Neural progenitor cell (in vitro differentiated cells): ENCODE measurements around the gene GRID1. TPM values are rescaled to one million over a fixed set of nuclear protein-coding genes. Genes with fewer than 3 reads are reported as not detected.

Source experiments
- DNase-seq: peaks from one replicate; pipeline ENCODE4 v3.0.0-alpha.2; 2016; ENCODE audit warnings: low spot score
- H2AFZ ChIP-seq: fragments of 200-600 bp; sonication (generic); replicated peaks from 2 replicates; pipeline ENCODE4 v1.6.1; 2016; ENCODE audit warnings: antibody characterized with exemption
- H3F3A ChIP-seq: fragments of 200-600 bp; sonication (generic); 2 replicates; pipeline ENCODE4 v1.6.1; 2016; ENCODE audit warnings: antibody characterized with exemption, low read depth
- H3K27ac ChIP-seq: fragments of 200-600 bp; sonication (generic); 2 replicates; pipeline ENCODE4 v1.5.1; 2016; ENCODE audit warnings: mild to moderate bottlenecking
- H3K27me3 ChIP-seq: fragments of 200-600 bp; sonication (generic); 2 replicates; pipeline ENCODE4 v1.6.1; 2016; ENCODE audit warnings: mild to moderate bottlenecking, moderate library complexity
- H3K36me3 ChIP-seq: fragments of 200-600 bp; sonication (generic); 2 replicates; pipeline ENCODE4 v1.5.1; 2016
- H3K4me1 ChIP-seq: fragments of 200-600 bp; sonication (generic); 2 replicates; pipeline ENCODE4 v1.6.1; 2016; ENCODE audit warnings: mixed run types
- H3K4me2 ChIP-seq: fragments of 200-600 bp; sonication (generic); 2 replicates; pipeline ENCODE4 v1.6.1; 2016
- H3K4me3 ChIP-seq: fragments of 200-600 bp; sonication (generic); 2 replicates; pipeline ENCODE4 v1.5.1; 2016
- H3K79me2 ChIP-seq: fragments of 200-600 bp; sonication (generic); 2 replicates; pipeline ENCODE4 v1.6.1; 2016; ENCODE audit warnings: low read depth
- H3K9ac ChIP-seq: fragments of 200-600 bp; sonication (generic); 2 replicates; pipeline ENCODE4 v1.6.1; 2016
- H3K9me3 ChIP-seq: fragments of 200-600 bp; sonication (generic); 2 replicates; pipeline ENCODE4 v1.5.1; 2016; ENCODE audit warnings: low read depth
- H4K20me1 ChIP-seq: fragments of 200-600 bp; sonication (generic); 2 replicates; pipeline ENCODE4 v1.6.1; 2016; ENCODE audit warnings: low read depth
- H3K27ac Mint-ChIP-seq: 3 replicates; pipeline ENCODE4 v1.8.0; 2021; ENCODE audit warnings: mixed read lengths
- H3K27me3 Mint-ChIP-seq: 2 replicates; pipeline ENCODE4 v1.8.0; 2022; ENCODE audit warnings: low read depth, mild to moderate bottlenecking, inconsistent platforms, moderate library complexity, mixed read lengths; ENCODE audit not compliant: insufficient read depth
- H3K36me3 Mint-ChIP-seq: 3 replicates; pipeline ENCODE4 v1.8.0; 2021; ENCODE audit warnings: mixed read lengths
- H3K4me1 Mint-ChIP-seq: 3 replicates; pipeline ENCODE4 v1.8.0; 2021; ENCODE audit warnings: mixed read lengths
- H3K4me3 Mint-ChIP-seq: 3 replicates; pipeline ENCODE4 v1.8.0; 2021; ENCODE audit warnings: mild to moderate bottlenecking, moderate library complexity, mixed read lengths
- H3K9me3 Mint-ChIP-seq: 3 replicates; pipeline ENCODE4 v1.8.0; 2020; ENCODE audit warnings: mixed read lengths
- EZH2 ChIP-seq: fragments of 200-600 bp; sonication (generic); IDR thresholded peaks from 2 replicates; pipeline ENCODE4 v1.6.1; 2017; ENCODE audit warnings: antibody characterized with exemption, mild to moderate bottlenecking, moderate library complexity
- EZH2phosphoT487 ChIP-seq: fragments of 200-600 bp; sonication (generic); IDR thresholded peaks from 2 replicates; pipeline ENCODE4 v1.6.1; 2017; ENCODE audit warnings: antibody characterized with exemption
- total RNA-seq: library from RNA; depleted of rRNA; stranded (reverse); fragments of >200 nt; gene quantifications from 2 replicates; pipeline ENCODE4 v1.2.3, GENCODE V29; 2015; ENCODE audit warnings: low replicate concordance
- TF ChIP-seq, protein P1 (sequence below): fragments of 200-600 bp; sonication (generic); IDR thresholded peaks from 2 replicates; pipeline ENCODE4 v1.5.1; 2017; ENCODE audit warnings: antibody characterized with exemption, mild to moderate bottlenecking

GRID1 gene
- total RNA-seq, 1 donor from 2014 or later: not detected

- H3K27ac Mint-ChIP-seq: no peak overlapping the region
- Histone ChIP-seq H2AFZ (no peak overlapping the region), H3K9me3 (no peaks in the 10 kb centered on the region), H3K27ac (no peak overlapping the region), H3K9ac (no peak overlapping the region), H3K4me3 (no peak overlapping the region), H3K36me3 (no peaks in the 10 kb centered on the region), H3K27me3 (no peaks in the 10 kb centered on the region), H3K4me1 (no peaks in the 10 kb centered on the region), H3K79me2 (no peaks in the 10 kb centered on the region), H3K4me2 (no peak overlapping the region), H4K20me1 (no peaks in the 10 kb centered on the region), H3F3A (no peaks in the 10 kb centered on the region)
- no peaks in the 10 kb centered on the region for H3K4me1 Mint-ChIP-seq
- no peak for DNase-seq
- peaks cover 5% of the 10 kb centered on the region for H3K27me3 Mint-ChIP-seq
- peaks cover 15% of the 10 kb centered on the region for H3K9me3 Mint-ChIP-seq
- no peak for TF ChIP-seq EZH2phosphoT487
- TF ChIP-seq, protein P1, sequence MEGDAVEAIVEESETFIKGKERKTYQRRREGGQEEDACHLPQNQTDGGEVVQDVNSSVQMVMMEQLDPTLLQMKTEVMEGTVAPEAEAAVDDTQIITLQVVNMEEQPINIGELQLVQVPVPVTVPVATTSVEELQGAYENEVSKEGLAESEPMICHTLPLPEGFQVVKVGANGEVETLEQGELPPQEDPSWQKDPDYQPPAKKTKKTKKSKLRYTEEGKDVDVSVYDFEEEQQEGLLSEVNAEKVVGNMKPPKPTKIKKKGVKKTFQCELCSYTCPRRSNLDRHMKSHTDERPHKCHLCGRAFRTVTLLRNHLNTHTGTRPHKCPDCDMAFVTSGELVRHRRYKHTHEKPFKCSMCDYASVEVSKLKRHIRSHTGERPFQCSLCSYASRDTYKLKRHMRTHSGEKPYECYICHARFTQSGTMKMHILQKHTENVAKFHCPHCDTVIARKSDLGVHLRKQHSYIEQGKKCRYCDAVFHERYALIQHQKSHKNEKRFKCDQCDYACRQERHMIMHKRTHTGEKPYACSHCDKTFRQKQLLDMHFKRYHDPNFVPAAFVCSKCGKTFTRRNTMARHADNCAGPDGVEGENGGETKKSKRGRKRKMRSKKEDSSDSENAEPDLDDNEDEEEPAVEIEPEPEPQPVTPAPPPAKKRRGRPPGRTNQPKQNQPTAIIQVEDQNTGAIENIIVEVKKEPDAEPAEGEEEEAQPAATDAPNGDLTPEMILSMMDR: no peak
- TF ChIP-seq EZH2: no peak
- no peaks in the 10 kb centered on the region for H3K36me3 Mint-ChIP-seq
- H3K4me3 Mint-ChIP-seq: no peak overlapping the region
These were observed 535.2 kb downstream of the GRID1 start for GRCh38 chr10:85831422-85831821.

GRCh38 chr10:85826377-85826776 lies 540.2 kb downstream of the GRID1 start:
- Histone ChIP-seq H3F3A (no peaks in the 10 kb centered on the region), H4K20me1 (no peaks in the 10 kb centered on the region), H3K27ac (no peak overlapping the region), H3K4me2 (no peak overlapping the region), H3K79me2 (no peaks in the 10 kb centered on the region), H3K4me1 (no peaks in the 10 kb centered on the region), H3K9ac (no peak overlapping the region), H2AFZ (no peak overlapping the region), H3K27me3 (no peaks in the 10 kb centered on the region), H3K4me3 (no peak overlapping the region), H3K36me3 (no peaks in the 10 kb centered on the region), H3K9me3 (no peaks in the 10 kb centered on the region)
- H3K4me3 Mint-ChIP-seq: no peak overlapping the region
- H3K9me3 Mint-ChIP-seq: peaks cover 5% of the 10 kb centered on the region
- no peak for DNase-seq
- TF ChIP-seq, protein P1: no peak
- no peak for TF ChIP-seq EZH2phosphoT487
- TF ChIP-seq EZH2: no peak
- H3K4me1 Mint-ChIP-seq: no peaks in the 10 kb centered on the region
- no peak overlapping the region for H3K27ac Mint-ChIP-seq
- H3K36me3 Mint-ChIP-seq: no peaks in the 10 kb centered on the region
- H3K27me3 Mint-ChIP-seq: peaks cover 3% of the 10 kb centered on the region

DNA sequence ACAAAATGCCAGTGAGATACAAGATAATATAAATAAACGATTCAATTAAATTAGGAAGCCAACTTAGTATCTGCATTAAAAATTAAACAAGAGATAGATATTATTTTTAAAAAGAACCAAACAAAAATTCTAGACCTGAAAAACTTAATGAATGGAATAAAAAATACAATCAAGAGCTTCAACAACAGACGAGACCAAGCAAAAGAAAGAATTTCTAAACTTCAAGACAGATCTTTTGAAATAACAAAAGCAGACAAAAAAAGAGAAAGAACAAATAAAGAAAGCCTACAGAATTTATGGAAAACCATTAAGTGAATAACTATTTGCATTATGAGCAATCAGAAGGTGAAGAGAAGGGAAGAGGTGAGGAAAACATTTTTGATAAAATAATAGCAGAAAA lies 555.2 kb downstream of the GRID1 start:
- H3K9me3 Mint-ChIP-seq: peaks cover 30% of the 10 kb centered on the region
- H3K27ac Mint-ChIP-seq: no peak overlapping the region
- no peaks in the 10 kb centered on the region for H3K4me1 ChIP-seq
- no peaks in the 10 kb centered on the region for H3K27me3 ChIP-seq
- no peaks in the 10 kb centered on the region for H3K79me2 ChIP-seq
- no peak overlapping the region for H3K4me2 ChIP-seq
- no peak overlapping the region for H2AFZ ChIP-seq
- no peak overlapping the region for H3K4me3 Mint-ChIP-seq
- no peaks in the 10 kb centered on the region for H4K20me1 ChIP-seq
- no peaks in the 10 kb centered on the region for H3K4me1 Mint-ChIP-seq
- H3K27ac ChIP-seq: no peak overlapping the region
- no peaks in the 10 kb centered on the region for H3K36me3 Mint-ChIP-seq
- H3K36me3 ChIP-seq: no peaks in the 10 kb centered on the region
- H3F3A ChIP-seq: no peaks in the 10 kb centered on the region
- peaks cover 15% of the 10 kb centered on the region for H3K9me3 ChIP-seq
- H3K9ac ChIP-seq: no peak overlapping the region
- no peaks in the 10 kb centered on the region for H3K27me3 Mint-ChIP-seq
- H3K4me3 ChIP-seq: no peak overlapping the region
- no peak for DNase-seq
- TF ChIP-seq EZH2 (no peak), EZH2phosphoT487 (no peak)
- TF ChIP-seq, protein P1: no peak
